Liver (tissue), 9 donors: Measurements from ENCODE around the gene ZC3H18. TPM values are rescaled to one million over a fixed set of nuclear protein-coding genes. Genes with fewer than 3 reads are reported as not detected.

Source experiments
- DNase-seq: peaks from one replicate; pipeline ENCODE4 v3.0.0-alpha.2; 2017; ENCODE audit warnings: low spot score
- H3K27ac ChIP-seq, 2 donors: one replicate each; pipeline ENCODE4 v1.7.0; 2013; ENCODE audit warnings: inconsistent platforms in 2 of 2, low read length in 2 of 2, control low read depth in 1 of 2, low read depth in 1 of 2, mild to moderate bottlenecking in 1 of 2
- H3K27me3 ChIP-seq, 4 donors: one replicate each; pipeline versions ENCODE4 v1.6.1 to v1.7.0; 2013; ENCODE audit warnings: low read length in 3 of 4, inconsistent platforms in 1 of 4, mild to moderate bottlenecking in 1 of 4, moderate library complexity in 1 of 4; ENCODE audit not compliant: control insufficient read depth in 4 of 4, insufficient read depth in 4 of 4
- H3K36me3 ChIP-seq, 4 donors: one replicate each; pipeline versions ENCODE4 v1.6.1 to v1.7.0; 2013; ENCODE audit warnings: low read length in 3 of 4, mild to moderate bottlenecking in 3 of 4, low read depth in 1 of 4, moderate library complexity in 1 of 4; ENCODE audit not compliant: control insufficient read depth in 4 of 4, insufficient read depth in 3 of 4
- H3K4me1 ChIP-seq, 4 donors: one replicate each; pipeline versions ENCODE4 v1.6.1 to v1.7.0; 2013; ENCODE audit warnings: low read length in 3 of 4, mild to moderate bottlenecking in 3 of 4, moderate library complexity in 1 of 4; ENCODE audit not compliant: control insufficient read depth in 4 of 4, insufficient read depth in 4 of 4
- H3K4me3 ChIP-seq, 3 donors: one replicate each; pipeline versions ENCODE4 v1.6.1 to v1.7.0; 2013; ENCODE audit warnings: low read length in 3 of 3, control low read depth in 1 of 3, low read depth in 1 of 3, mild to moderate bottlenecking in 1 of 3
- H3K9ac ChIP-seq, 2 donors: one replicate each; pipeline ENCODE4 v1.7.0; 2013; ENCODE audit warnings: low read length in 2 of 2, mild to moderate bottlenecking in 2 of 2, moderate library complexity in 2 of 2, control low read depth in 1 of 2, low read depth in 1 of 2
- H3K9me3 ChIP-seq, 4 donors: one replicate each; pipeline versions ENCODE4 v1.6.1 to v1.7.0; 2013; ENCODE audit warnings: low read length in 3 of 4; ENCODE audit not compliant: control insufficient read depth in 4 of 4
- EGR1 ChIP-seq, 2 donors: IDR thresholded peaks; 2 replicates each; pipeline ENCODE4 v1.6.1; 2016 to 2018; ENCODE audit warnings: antibody characterized with exemption in 2 of 2, low read depth in 2 of 2
- FOXA1 ChIP-seq: IDR thresholded peaks from 2 replicates; pipeline ENCODE4 v1.6.1; 2016; ENCODE audit warnings: antibody characterized with exemption
- FOXA2 ChIP-seq: IDR thresholded peaks from 2 replicates; pipeline ENCODE4 v1.6.1; 2016; ENCODE audit warnings: antibody characterized with exemption
- GABPA ChIP-seq, 2 donors: IDR thresholded peaks in 1 of 2; conservative IDR thresholded peaks in 1 of 2; 2 replicates each; pipeline ENCODE4 v1.6.1; 2016; ENCODE audit warnings: antibody characterized with exemption in 2 of 2, mild to moderate bottlenecking in 1 of 2, moderate library complexity in 1 of 2
- HNF4A ChIP-seq, 2 donors: conservative IDR thresholded peaks; 2 replicates each; pipeline ENCODE4 v1.6.1; 2016; ENCODE audit warnings: antibody characterized with exemption in 2 of 2, mild to moderate bottlenecking in 2 of 2
- JUND ChIP-seq, 2 donors: IDR thresholded peaks; 2 replicates each; pipeline ENCODE4 v1.6.1; 2016; ENCODE audit warnings: antibody characterized with exemption in 2 of 2
- NR2F2 ChIP-seq: IDR thresholded peaks from 2 replicates; pipeline ENCODE4 v1.6.1; 2016; ENCODE audit warnings: antibody characterized with exemption
- RAD21 ChIP-seq, 2 donors: IDR thresholded peaks; 2 replicates each; pipeline ENCODE4 v1.6.1; 2016; ENCODE audit warnings: antibody characterized with exemption in 2 of 2, mild to moderate bottlenecking in 2 of 2
- RXRA ChIP-seq, 2 donors: IDR thresholded peaks; 2 replicates each; pipeline ENCODE4 v1.6.1; 2017 to 2018; ENCODE audit warnings: antibody characterized with exemption in 2 of 2, mild to moderate bottlenecking in 1 of 2
- SP1 ChIP-seq: IDR thresholded peaks from 2 replicates; pipeline ENCODE4 v1.6.1; 2018; ENCODE audit warnings: antibody characterized with exemption, mild to moderate bottlenecking
- TAF1 ChIP-seq: conservative IDR thresholded peaks from 2 replicates; pipeline ENCODE4 v1.6.1; 2016; ENCODE audit warnings: antibody characterized with exemption, mild to moderate bottlenecking
- YY1 ChIP-seq: IDR thresholded peaks from 2 replicates; pipeline ENCODE4 v1.6.1; 2016; ENCODE audit warnings: antibody characterized with exemption, mild to moderate bottlenecking
- ZBTB33 ChIP-seq: IDR thresholded peaks from 2 replicates; pipeline ENCODE4 v1.6.1; 2016; ENCODE audit warnings: antibody characterized with exemption
- WGBS: extraction: QIAGEN DNeasy Blood & Tissue Kit; methylation state at CpG from one replicate; pipeline ENCODE4 v1.1.7; 2013; 5-methylcytosine and 5-hydroxymethylcytosine counted together
- polyA plus RNA-seq, 2 donors: library from polyadenylated mRNA; stranded (reverse) in 1 of 2; unstranded in 1 of 2; fragments of 200-250 nt in 1 of 2; fragments of >200 nt in 1 of 2; fragmentation: Nextera tagmentation in 1 of 2; extraction: Ambion mirVana in 1 of 2; gene quantifications; one replicate each; pipeline versions ENCODE4 v1.2.1 to v1.2.3, GENCODE V29; 2013 to 2015
- total RNA-seq, 2 donors: library from RNA; depleted of rRNA; stranded (reverse); fragments of >200 nt; gene quantifications; one replicate each; pipeline ENCODE4 v1.2.3, GENCODE V29; 2014
- TF ChIP-seq, protein P1 (sequence below): IDR thresholded peaks from 2 replicates; pipeline ENCODE4 v1.6.1; 2016; ENCODE audit warnings: antibody characterized with exemption
- TF ChIP-seq, protein P2 (sequence below): IDR thresholded peaks from 2 replicates; pipeline ENCODE4 v1.6.1; 2016; ENCODE audit warnings: antibody characterized with exemption, mild to moderate bottlenecking
- TF ChIP-seq, protein P3 (sequence below): IDR thresholded peaks from 2 replicates; pipeline ENCODE4 v1.6.1; 2016; ENCODE audit warnings: antibody characterized with exemption
- TF ChIP-seq, protein P4 (sequence below): fragments of 150-350 bp; IDR thresholded peaks from 2 replicates; pipeline ENCODE4 v1.5.1; 2017; ENCODE audit warnings: improper control_type of control experiment, low read depth, low read length; ENCODE audit not compliant: missing input control
- donor health status: healthy.
- donor health status: healthy.
- donor health status: healthy.
- donor health status: healthy.
- donor health status: healthy.

The ZC3H18 gene
- total and polyA plus RNA-seq, 4 donors = 10.2 to 10.9 (median 10.5) TPM

DNA sequence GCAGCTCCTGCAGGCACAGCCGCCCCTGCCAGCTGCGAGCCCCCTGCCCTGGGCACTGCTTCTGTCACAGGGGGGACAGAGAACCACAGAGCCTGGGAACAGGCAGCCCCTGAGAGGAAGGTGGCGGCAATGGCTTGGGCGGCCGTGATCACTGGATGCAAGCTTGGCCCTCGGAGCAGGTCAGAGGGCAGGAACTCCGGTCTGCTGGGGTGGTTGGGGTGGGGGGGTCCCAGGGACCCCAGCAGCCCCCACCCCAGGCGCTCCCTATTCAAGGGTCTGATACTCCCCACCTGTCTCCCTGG is 82.5 kb downstream of the ZC3H18 start:
- Histone ChIP-seq H3K4me3 (no peak overlapping the region), H3K36me3 (peaks cover 9 to 37% (median 19%) of the 10 kb centered on the region in 4 donors), H3K9me3 (no peaks in the 10 kb centered on the region), H3K27ac (no peak overlapping the region), H3K27me3 (no peaks in the 10 kb centered on the region), H3K4me1 (peaks cover 0 to 11% (median 3%) of the 10 kb centered on the region in 4 donors), H3K9ac (no peak overlapping the region)
- no peak for DNase-seq
- 91% methylated on average over 8 of the region's 8 CpGs for WGBS
- TF ChIP-seq GABPA (IDR thresholded peaks at IDR 0.05 in 1 of 2, conservative IDR thresholded peaks at IDR 0.05 in 1 of 2) (no peak), ZBTB33 (no peak), EGR1 (IDR thresholded peaks at IDR 0.05; ENCODE audit: low read depth in 2 of 2) (no peak), FOXA1 (no peak), TAF1 (no peak), SP1 (no peak), YY1 (no peak)
- TF ChIP-seq, protein P1, sequence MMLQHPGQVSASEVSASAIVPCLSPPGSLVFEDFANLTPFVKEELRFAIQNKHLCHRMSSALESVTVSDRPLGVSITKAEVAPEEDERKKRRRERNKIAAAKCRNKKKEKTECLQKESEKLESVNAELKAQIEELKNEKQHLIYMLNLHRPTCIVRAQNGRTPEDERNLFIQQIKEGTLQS = no peak

DNA sequence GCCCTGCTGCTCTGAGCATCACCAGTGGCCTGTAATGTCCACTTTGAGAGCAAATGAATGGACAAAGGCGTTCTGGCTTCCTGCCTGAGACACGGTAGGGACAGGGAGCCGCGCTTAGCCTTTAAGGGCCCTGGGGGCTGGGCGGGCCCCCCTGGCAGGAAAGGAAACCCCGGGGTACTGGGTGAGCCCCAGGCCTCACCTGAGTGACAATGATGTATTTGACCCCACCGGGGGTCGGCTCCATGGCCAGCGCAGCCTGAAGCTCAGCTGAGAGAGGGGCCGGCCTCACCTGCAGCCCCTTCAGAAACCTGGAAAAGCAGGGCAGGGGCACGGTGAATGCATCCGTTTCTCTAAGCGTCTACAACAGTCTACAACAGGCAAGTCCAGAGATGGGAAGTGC is 82.9 kb downstream of the ZC3H18 start:
- no peak overlapping the region for H3K27ac ChIP-seq
- H3K9ac ChIP-seq = no peak overlapping the region
- H3K4me3 ChIP-seq = no peak overlapping the region
- no peaks in the 10 kb centered on the region for H3K27me3 ChIP-seq
- WGBS = 93% methylated on average over 13 of the region's 13 CpGs
- DNase-seq = no peak
- H3K36me3 ChIP-seq = peaks cover 9 to 39% (median 20%) of the 10 kb centered on the region in 4 donors
- TF ChIP-seq TAF1 = no peak
- TF ChIP-seq, protein P2, sequence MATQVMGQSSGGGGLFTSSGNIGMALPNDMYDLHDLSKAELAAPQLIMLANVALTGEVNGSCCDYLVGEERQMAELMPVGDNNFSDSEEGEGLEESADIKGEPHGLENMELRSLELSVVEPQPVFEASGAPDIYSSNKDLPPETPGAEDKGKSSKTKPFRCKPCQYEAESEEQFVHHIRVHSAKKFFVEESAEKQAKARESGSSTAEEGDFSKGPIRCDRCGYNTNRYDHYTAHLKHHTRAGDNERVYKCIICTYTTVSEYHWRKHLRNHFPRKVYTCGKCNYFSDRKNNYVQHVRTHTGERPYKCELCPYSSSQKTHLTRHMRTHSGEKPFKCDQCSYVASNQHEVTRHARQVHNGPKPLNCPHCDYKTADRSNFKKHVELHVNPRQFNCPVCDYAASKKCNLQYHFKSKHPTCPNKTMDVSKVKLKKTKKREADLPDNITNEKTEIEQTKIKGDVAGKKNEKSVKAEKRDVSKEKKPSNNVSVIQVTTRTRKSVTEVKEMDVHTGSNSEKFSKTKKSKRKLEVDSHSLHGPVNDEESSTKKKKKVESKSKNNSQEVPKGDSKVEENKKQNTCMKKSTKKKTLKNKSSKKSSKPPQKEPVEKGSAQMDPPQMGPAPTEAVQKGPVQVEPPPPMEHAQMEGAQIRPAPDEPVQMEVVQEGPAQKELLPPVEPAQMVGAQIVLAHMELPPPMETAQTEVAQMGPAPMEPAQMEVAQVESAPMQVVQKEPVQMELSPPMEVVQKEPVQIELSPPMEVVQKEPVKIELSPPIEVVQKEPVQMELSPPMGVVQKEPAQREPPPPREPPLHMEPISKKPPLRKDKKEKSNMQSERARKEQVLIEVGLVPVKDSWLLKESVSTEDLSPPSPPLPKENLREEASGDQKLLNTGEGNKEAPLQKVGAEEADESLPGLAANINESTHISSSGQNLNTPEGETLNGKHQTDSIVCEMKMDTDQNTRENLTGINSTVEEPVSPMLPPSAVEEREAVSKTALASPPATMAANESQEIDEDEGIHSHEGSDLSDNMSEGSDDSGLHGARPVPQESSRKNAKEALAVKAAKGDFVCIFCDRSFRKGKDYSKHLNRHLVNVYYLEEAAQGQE = no peak
- no peak for TF ChIP-seq NR2F2
- TF ChIP-seq ZBTB33 = no peak
- no peak for TF ChIP-seq HNF4A (conservative IDR thresholded peaks at IDR 0.05)
- no peak for TF ChIP-seq JUND (IDR thresholded peaks at IDR 0.05)
- TF ChIP-seq FOXA2 = no peak
- no peak for TF ChIP-seq RXRA (IDR thresholded peaks at IDR 0.05)
- TF ChIP-seq, protein P1 = no peak
- TF ChIP-seq, protein P3, sequence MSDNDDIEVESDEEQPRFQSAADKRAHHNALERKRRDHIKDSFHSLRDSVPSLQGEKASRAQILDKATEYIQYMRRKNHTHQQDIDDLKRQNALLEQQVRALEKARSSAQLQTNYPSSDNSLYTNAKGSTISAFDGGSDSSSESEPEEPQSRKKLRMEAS = no peak
- TF ChIP-seq EGR1 (IDR thresholded peaks at IDR 0.05; ENCODE audit: low read depth in 2 of 2) = no peak
- TF ChIP-seq FOXA1 = no peak
- no peak for TF ChIP-seq RAD21 (IDR thresholded peaks at IDR 0.05)
- TF ChIP-seq, protein P4, sequence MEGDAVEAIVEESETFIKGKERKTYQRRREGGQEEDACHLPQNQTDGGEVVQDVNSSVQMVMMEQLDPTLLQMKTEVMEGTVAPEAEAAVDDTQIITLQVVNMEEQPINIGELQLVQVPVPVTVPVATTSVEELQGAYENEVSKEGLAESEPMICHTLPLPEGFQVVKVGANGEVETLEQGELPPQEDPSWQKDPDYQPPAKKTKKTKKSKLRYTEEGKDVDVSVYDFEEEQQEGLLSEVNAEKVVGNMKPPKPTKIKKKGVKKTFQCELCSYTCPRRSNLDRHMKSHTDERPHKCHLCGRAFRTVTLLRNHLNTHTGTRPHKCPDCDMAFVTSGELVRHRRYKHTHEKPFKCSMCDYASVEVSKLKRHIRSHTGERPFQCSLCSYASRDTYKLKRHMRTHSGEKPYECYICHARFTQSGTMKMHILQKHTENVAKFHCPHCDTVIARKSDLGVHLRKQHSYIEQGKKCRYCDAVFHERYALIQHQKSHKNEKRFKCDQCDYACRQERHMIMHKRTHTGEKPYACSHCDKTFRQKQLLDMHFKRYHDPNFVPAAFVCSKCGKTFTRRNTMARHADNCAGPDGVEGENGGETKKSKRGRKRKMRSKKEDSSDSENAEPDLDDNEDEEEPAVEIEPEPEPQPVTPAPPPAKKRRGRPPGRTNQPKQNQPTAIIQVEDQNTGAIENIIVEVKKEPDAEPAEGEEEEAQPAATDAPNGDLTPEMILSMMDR = no peak
- TF ChIP-seq SP1 = no peak
- no peaks in the 10 kb centered on the region for H3K9me3 ChIP-seq
- H3K4me1 ChIP-seq = peaks cover 0 to 11% (median 3%) of the 10 kb centered on the region in 4 donors
